Stomach (tissue), 9 donors: ENCODE results near the gene MARCHF6. TPM values are rescaled to one million over a fixed set of nuclear protein-coding genes. Genes with fewer than 3 reads are reported as not detected.
"Not testable (repeated sequence)": the region's sequence is repeated elsewhere in the genome, so short reads cannot be mapped to it uniquely, and the experiment has no call there.

Experiments used
- DNase-seq, 2 donors: peaks; one replicate each; pipeline versions ENCODE4 v3.0.0 to v3.0.0-alpha.2; 2013 to 2019
- H3K27ac ChIP-seq, 5 donors: fragments of 200-600 bp in 4 of 5; sonication (generic) in 4 of 5; one replicate each; pipeline ENCODE4 v1.5.1; 2013 to 2019; ENCODE audit warnings: mild to moderate bottlenecking in 1 of 5, moderate library complexity in 1 of 5
- H3K27me3 ChIP-seq, 3 donors: fragments of 200-600 bp; sonication (generic); one replicate each; pipeline ENCODE4 v1.5.1; 2017 to 2019; ENCODE audit warnings: mixed run types in 1 of 3
- H3K36me3 ChIP-seq, 4 donors: fragments of 200-600 bp; sonication (generic); 1 replicate in 3 of 4; 2 replicates in 1 of 4; pipeline ENCODE4 v1.5.1; 2016 to 2019
- H3K4me1 ChIP-seq, 4 donors: fragments of 200-600 bp; sonication (generic); one replicate each; pipeline ENCODE4 v1.5.1; 2016 to 2019
- H3K4me3 ChIP-seq, 4 donors: fragments of 200-600 bp; sonication (generic) in 3 of 4; one replicate each; pipeline ENCODE4 v1.5.1; 2016 to 2019; ENCODE audit warnings: mild to moderate bottlenecking in 1 of 4
- H3K9me3 ChIP-seq, 4 donors: fragments of 200-600 bp; sonication (generic); one replicate each; pipeline ENCODE4 v1.5.1; 2016 to 2019
- EP300 ChIP-seq: sonication (generic); formaldehyde crosslinking; IDR thresholded peaks from one replicate; pipeline ENCODE4 v1.6.1; 2017; ENCODE audit warnings: antibody characterized with exemption
- POLR2A ChIP-seq, 4 donors: fragments of 450-650 bp; IDR thresholded peaks; one replicate each; pipeline ENCODE4 v1.6.1; 2016; ENCODE audit warnings: antibody characterized with exemption in 4 of 4, control low read depth in 2 of 4, mild to moderate bottlenecking in 1 of 4, moderate library complexity in 1 of 4
- POLR2AphosphoS5 ChIP-seq, 3 donors: sonication (generic); formaldehyde crosslinking; IDR thresholded peaks; one replicate each; pipeline ENCODE4 v1.6.1; 2016; ENCODE audit warnings: antibody characterized with exemption in 3 of 3
- WGBS, 5 donors: extraction: QIAGEN DNeasy Blood & Tissue Kit in 3 of 5; methylation state at CpG; one replicate each; pipeline versions ENCODE4 v1.1.5 to v1.1.7; 2013 to 2018; 5-methylcytosine and 5-hydroxymethylcytosine counted together
- intact Hi-C: fragments of 100-400 bp; cut with DNase I; formaldehyde crosslinking; loops from one replicate; pipeline ENCODE4 v1.15.1; 2023; ENCODE audit warnings: low total_unique reads
- polyA plus RNA-seq, 3 donors: library from polyadenylated mRNA; stranded (reverse); fragments of 200-250 nt; gene quantifications; one replicate each; pipeline ENCODE4 v1.2.3, GENCODE V29; 2013
- total RNA-seq, 5 donors: library from RNA; depleted of rRNA; stranded (reverse); fragments of >200 nt; gene quantifications; one replicate each; pipeline versions ENCODE4 v1.1.0 to v1.2.3, GENCODE V29; 2014 to 2016
- TF ChIP-seq, protein P1 (sequence below), 7 experiments: fragments of 450-650 bp in 4 of 7; fragments of 200-600 bp in 3 of 7; sonication (generic) in 3 of 7; IDR thresholded peaks; one replicate each; pipeline ENCODE4 v1.5.1; 2016 to 2019; ENCODE audit warnings: antibody characterized with exemption in 7 of 7, control low read depth in 2 of 7, mild to moderate bottlenecking in 1 of 7
- donor health status: healthy with polysubstance abuse.
- donor health status: Bipolar disorder and iron deficiency.
- donor health status: healthy.

MARCHF6 gene
- total and polyA plus RNA-seq, 8 donors = 11.8 to 384 (median 83.9) TPM

DNA sequence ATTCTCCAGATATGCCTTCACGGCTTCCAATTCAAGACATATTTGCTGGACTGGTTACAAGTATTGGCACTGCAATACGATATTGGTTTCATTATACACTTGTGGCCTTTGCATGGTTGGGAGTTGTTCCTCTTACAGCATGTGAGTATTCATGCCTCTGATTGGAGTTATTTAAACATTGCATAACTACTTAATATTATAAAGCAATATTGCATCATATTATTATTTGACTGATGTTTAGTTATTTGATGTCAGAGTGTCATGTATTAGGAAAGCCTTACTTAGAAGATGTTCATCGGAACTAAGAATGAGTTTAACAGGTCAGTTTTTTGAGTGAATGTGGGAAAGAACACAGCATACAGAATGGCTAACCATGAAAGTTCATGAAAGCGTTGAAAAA is 28.3 kb downstream of the MARCHF6 start:
- 88 to 97% (median 95%) methylated on average over 4 of the region's 4 CpGs for WGBS, 5 donors
- intact Hi-C loops = no loop called here
- peaks cover 0 to 68% (median 50%) of the 10 kb centered on the region in 4 donors for H3K36me3 ChIP-seq
- H3K4me3 ChIP-seq = no peak overlapping the region
- TF ChIP-seq EP300 (no peak), POLR2AphosphoS5 (IDR thresholded peaks at IDR 0.05) (no peak), POLR2A (IDR thresholded peaks at IDR 0.05) (no peak)
- TF ChIP-seq, protein P1, sequence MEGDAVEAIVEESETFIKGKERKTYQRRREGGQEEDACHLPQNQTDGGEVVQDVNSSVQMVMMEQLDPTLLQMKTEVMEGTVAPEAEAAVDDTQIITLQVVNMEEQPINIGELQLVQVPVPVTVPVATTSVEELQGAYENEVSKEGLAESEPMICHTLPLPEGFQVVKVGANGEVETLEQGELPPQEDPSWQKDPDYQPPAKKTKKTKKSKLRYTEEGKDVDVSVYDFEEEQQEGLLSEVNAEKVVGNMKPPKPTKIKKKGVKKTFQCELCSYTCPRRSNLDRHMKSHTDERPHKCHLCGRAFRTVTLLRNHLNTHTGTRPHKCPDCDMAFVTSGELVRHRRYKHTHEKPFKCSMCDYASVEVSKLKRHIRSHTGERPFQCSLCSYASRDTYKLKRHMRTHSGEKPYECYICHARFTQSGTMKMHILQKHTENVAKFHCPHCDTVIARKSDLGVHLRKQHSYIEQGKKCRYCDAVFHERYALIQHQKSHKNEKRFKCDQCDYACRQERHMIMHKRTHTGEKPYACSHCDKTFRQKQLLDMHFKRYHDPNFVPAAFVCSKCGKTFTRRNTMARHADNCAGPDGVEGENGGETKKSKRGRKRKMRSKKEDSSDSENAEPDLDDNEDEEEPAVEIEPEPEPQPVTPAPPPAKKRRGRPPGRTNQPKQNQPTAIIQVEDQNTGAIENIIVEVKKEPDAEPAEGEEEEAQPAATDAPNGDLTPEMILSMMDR (IDR thresholded peaks at IDR 0.05) = no peak
- H3K27me3 ChIP-seq = no peaks in the 10 kb centered on the region
- H3K27ac ChIP-seq = no peak overlapping the region
- peaks cover 0 to 38% (median 18%) of the 10 kb centered on the region in 4 donors for H3K4me1 ChIP-seq
- no peaks in the 10 kb centered on the region for H3K9me3 ChIP-seq
- DNase-seq = no peak

DNA sequence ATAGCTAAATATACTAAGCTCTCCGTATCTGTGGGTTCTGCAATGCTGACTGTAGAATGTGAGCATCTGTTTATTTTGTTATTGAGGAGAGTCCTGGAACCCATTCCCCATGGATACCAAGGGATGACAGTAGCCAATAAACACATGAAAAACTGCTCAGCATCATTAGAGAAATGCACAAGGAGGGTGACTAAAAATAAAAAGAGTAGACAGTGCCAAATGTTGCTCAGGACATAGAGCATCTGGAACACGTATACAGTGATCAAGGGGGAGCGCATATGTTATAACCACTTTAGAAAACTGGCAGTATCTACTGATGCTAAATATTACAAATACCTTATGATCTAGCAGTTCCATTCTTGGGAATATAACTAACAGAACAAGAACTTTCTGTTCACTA is 31.0 kb downstream of the MARCHF6 start:
- H3K4me1 ChIP-seq = peaks cover 0 to 18% (median 6%) of the 10 kb centered on the region in 4 donors
- TF ChIP-seq POLR2AphosphoS5 (IDR thresholded peaks at IDR 0.05) = no peak
- TF ChIP-seq, protein P1 (IDR thresholded peaks at IDR 0.05) = no peak
- no peak for TF ChIP-seq POLR2A (IDR thresholded peaks at IDR 0.05)
- TF ChIP-seq EP300 = no peak
- peaks cover 9 to 83% (median 66%) of the 10 kb centered on the region in 4 donors for H3K36me3 ChIP-seq
- no peak overlapping the region for H3K4me3 ChIP-seq
- intact Hi-C loops = no loop called here
- no peak overlapping the region for H3K27ac ChIP-seq
- 68 to 88% (median 81%) methylated on average over 3 of the region's 3 CpGs for WGBS, 5 donors
- H3K9me3 ChIP-seq = no peaks in the 10 kb centered on the region
- H3K27me3 ChIP-seq = no peaks in the 10 kb centered on the region
- no peak for DNase-seq

DNA sequence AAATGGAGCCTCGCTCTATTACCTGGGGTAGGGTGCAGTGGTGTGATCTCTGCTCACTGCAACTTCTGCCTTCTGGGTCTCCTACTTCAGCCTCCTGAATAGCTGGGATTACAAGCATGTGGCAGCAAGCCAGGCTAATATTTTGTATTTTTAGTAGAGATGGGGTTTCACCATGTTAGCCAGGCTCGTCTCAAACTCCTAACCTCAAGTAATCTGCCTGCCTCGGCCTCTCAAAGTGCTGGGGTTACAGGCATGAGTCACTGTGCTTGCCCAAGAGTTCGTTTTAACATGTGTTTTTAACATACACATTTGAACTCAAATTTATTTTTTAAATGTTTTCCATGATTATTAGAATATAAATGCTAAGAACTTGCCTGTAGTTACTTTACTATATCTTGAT is 34.2 kb downstream of the MARCHF6 start:
- TF ChIP-seq POLR2AphosphoS5 (IDR thresholded peaks at IDR 0.05) (no peak), EP300 (no peak), POLR2A (IDR thresholded peaks at IDR 0.05) (no peak)
- TF ChIP-seq, protein P1 (IDR thresholded peaks at IDR 0.05) = no peak
- H3K9me3 ChIP-seq = no peaks in the 10 kb centered on the region
- no peaks in the 10 kb centered on the region for H3K27me3 ChIP-seq
- intact Hi-C loops = no loop called here
- H3K4me1 ChIP-seq = peaks cover 0 to 4% (median 2%) of the 10 kb centered on the region in 4 donors
- no peak overlapping the region for H3K4me3 ChIP-seq
- peaks cover 34 to 95% (median 75%) of the 10 kb centered on the region in 4 donors for H3K36me3 ChIP-seq
- no peak for DNase-seq
- WGBS, 5 donors = 76 to 89% (median 86%) methylated on average over 4 of the region's 4 CpGs
- H3K27ac ChIP-seq = no peak overlapping the region

DNA sequence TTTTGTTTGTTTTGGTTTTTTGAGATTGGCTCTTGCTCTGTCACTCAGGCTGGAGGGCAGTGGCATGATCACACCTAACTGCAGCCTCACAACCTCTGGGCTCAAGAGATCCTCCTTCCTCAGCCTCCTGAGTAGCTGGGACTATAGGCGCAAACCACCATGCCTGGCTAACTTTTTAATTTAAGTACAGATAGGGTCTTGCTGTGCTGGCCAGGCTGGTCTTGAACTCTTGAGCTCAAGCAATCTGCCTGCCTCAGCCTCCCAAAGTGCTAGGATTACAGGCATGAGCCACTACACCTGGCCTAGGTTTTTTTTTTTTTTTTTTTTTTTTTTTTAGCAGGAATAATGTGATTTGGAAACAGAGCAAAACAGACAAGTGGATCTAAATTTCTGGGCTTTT is 37.6 kb downstream of the MARCHF6 start:
- Histone ChIP-seq H3K4me1 (no peaks in the 10 kb centered on the region), H3K36me3 (peaks cover 45 to 98% (median 97%) of the 10 kb centered on the region in 4 donors), H3K27ac (no peak overlapping the region), H3K4me3 (no peak overlapping the region), H3K27me3 (no peaks in the 10 kb centered on the region), H3K9me3 (no peaks in the 10 kb centered on the region)
- DNase-seq = no peak
- 92 to 100% (median 97%) methylated on average over 1 of the region's 1 CpG for whole genome bisulfite sequencing, 5 donors
- intact Hi-C loops = no loop called here
- no peak for TF ChIP-seq POLR2AphosphoS5 (IDR thresholded peaks at IDR 0.05)

DNA sequence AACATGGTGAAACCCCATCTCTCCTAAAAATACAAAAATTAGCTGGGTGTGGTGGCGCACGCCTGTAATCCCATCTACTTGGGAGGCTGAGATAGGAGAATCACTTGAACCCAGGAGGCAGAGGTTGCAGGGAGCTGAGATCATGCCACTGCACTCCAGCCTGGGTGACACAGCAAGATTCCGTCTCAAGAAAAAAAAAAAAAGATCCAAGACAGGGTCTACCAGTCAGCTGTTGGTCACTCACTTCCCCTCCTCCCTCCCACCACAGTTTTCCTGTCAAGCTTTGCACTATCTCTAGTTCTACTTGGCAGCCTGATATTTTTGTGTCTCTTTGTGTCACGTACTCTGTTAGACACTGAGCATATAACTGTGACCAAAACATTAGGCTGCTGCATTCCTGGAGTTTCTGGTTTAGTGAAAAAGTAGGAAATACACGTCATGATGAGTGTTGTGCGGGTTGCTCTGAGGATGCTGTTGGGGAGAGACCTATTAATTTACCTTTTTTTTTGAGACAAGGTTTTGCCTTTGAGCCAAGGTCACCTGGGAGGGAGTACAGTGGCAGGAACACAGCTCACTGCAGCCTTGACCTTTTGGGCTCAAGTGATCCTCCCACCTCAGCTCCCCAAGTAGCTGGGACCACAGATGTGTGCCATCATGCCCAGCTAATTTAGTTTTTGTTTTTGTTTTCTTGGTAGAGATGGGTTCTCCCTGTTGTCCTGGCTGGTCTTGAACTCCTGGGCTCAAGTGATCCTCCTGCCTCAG is 39.3 kb downstream of the MARCHF6 start:
- intact Hi-C loops, H3K4me3 ChIP-seq, H3K4me1 ChIP-seq, H3K9me3 ChIP-seq, H3K27ac ChIP-seq, H3K27me3 ChIP-seq, DNase-seq: not testable (repeated sequence)
- 92 to 98% (median 93%) methylated on average over 6 of the region's 6 CpGs for WGBS, 5 donors
- H3K36me3 ChIP-seq = peaks cover 44 to 99% (median 95%) of the 10 kb centered on the region in 4 donors
